Lower lobe of right lung (tissue), 2 donors: Measurements from ENCODE around the gene ZNF516. TPM values are rescaled to one million over a fixed set of nuclear protein-coding genes. Genes with fewer than 3 reads are reported as not detected.

Source experiments
- ATAC-seq, 2 donors: fragments of 200-7000 bp; cut with Tn5 transposase; one replicate each; pipeline ENCODE4 v1.9.1; 2020 to 2022; ENCODE audit warnings: mild to moderate bottlenecking in 2 of 2, moderate library complexity in 2 of 2
- DNase-seq: peaks from one replicate; pipeline ENCODE4 v3.0.0-alpha.2; 2020
- H3K27ac ChIP-seq: fragments of 200-600 bp; one replicate; pipeline ENCODE4 v1.8.0; 2022
- H3K27me3 ChIP-seq: fragments of 200-600 bp; one replicate; pipeline ENCODE4 v1.8.0; 2022; ENCODE audit warnings: low read depth
- H3K36me3 ChIP-seq: fragments of 200-600 bp; one replicate; pipeline ENCODE4 v1.8.0; 2022; ENCODE audit warnings: mild to moderate bottlenecking
- H3K4me1 ChIP-seq: fragments of 200-600 bp; one replicate; pipeline ENCODE4 v1.8.0; 2022
- H3K4me3 ChIP-seq: fragments of 200-600 bp; one replicate; pipeline ENCODE4 v1.8.0; 2022; ENCODE audit warnings: mild to moderate bottlenecking
- H3K9me3 ChIP-seq: fragments of 200-600 bp; one replicate; pipeline ENCODE4 v1.8.0; 2022
- CTCF ChIP-seq: fragments of 200-600 bp; IDR thresholded peaks from one replicate; pipeline ENCODE4 v1.8.0; 2022; ENCODE audit warnings: antibody characterized with exemption, mild to moderate bottlenecking
- intact Hi-C: fragments of 100-400 bp; cut with DNase I; formaldehyde crosslinking; loops from one replicate; pipeline ENCODE4 v1.11.0; 2022
- total RNA-seq: library from RNA; stranded (reverse); fragmentation: NEBNext Ultra II Directional; extraction: Animal tissue kit (Norgen Biotek cat#: 25700); gene quantifications from one replicate; pipeline ENCODE4 v1.2.1, GENCODE V29; 2021
- donor health status: DM: no; HTN: yes; CAD: no; lungs with severe emphysema.

Gene ZNF516
- total RNA-seq, 1 donor from 2014 or later, result 28.8 TPM

DNA sequence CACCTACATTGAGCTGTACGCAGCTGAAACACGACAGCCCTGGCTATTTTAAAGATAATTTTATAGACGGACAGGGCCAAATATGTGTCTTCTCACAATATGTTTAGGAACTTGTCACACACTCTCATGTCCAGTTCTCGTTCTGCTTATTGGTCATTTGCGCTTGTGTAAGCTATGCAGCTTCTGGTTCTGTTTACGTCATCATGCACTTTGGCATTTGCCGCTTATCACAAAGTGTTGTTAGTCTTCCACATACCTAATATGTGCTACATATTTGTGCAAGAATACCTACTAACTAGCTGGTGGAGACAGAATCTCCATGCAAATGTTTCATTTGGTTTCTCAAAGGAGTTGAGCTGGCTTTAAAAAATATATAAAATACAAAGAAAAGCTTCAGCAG is 7.5 kb upstream of the ZNF516 start:
- Histone ChIP-seq H3K4me1 (no peaks in the 10 kb centered on the region), H3K9me3 (no peaks in the 10 kb centered on the region), H3K4me3 (no peak overlapping the region), H3K36me3 (no peaks in the 10 kb centered on the region), H3K27ac (no peak overlapping the region), H3K27me3 (no peaks in the 10 kb centered on the region)
- DNase-seq (no peak), ATAC-seq (peak; percentile 33 to 60)
- intact Hi-C loops, result no loop called here
- no peak for TF ChIP-seq CTCF

GRCh38 chr18:76499637-76500340 is 4.7 kb upstream of the ZNF516 start:
- TF ChIP-seq CTCF, result no peak
- H3K4me1 ChIP-seq, result peaks cover 4% of the 10 kb centered on the region
- H3K27me3 ChIP-seq, result no peaks in the 10 kb centered on the region
- no peaks in the 10 kb centered on the region for H3K36me3 ChIP-seq
- DNase-seq (no peak), ATAC-seq (peak in 1 of 2 donors; percentile 31)
- H3K27ac ChIP-seq, result no peak overlapping the region
- intact Hi-C loops, result no loop called here
- H3K9me3 ChIP-seq, result no peaks in the 10 kb centered on the region
- no peak overlapping the region for H3K4me3 ChIP-seq

- Histone ChIP-seq H3K4me3 (no peak overlapping the region), H3K4me1 (peaks cover 4% of the 10 kb centered on the region), H3K9me3 (no peaks in the 10 kb centered on the region), H3K36me3 (no peaks in the 10 kb centered on the region), H3K27ac (no peak overlapping the region), H3K27me3 (no peaks in the 10 kb centered on the region)
- intact Hi-C loops, result no loop called here
- DNase-seq (no peak), ATAC-seq (no peak)
- no peak for TF ChIP-seq CTCF
Measured at GRCh38 chr18:76499021-76499420, 4.0 kb upstream of the ZNF516 start.

GRCh38 chr18:76498064-76498463 is 3.0 kb upstream of the ZNF516 start:
- Histone ChIP-seq H3K4me1 (peaks cover 9% of the 10 kb centered on the region), H3K36me3 (no peaks in the 10 kb centered on the region), H3K27ac (no peak overlapping the region), H3K27me3 (no peaks in the 10 kb centered on the region), H3K9me3 (no peaks in the 10 kb centered on the region), H3K4me3 (no peak overlapping the region)
- TF ChIP-seq CTCF, result no peak
- intact Hi-C loops, result no loop called here
- ATAC-seq (no peak), DNase-seq (no peak)

- intact Hi-C loops, result no loop called here
- no peak overlapping the region for H3K27ac ChIP-seq
- peaks cover 9% of the 10 kb centered on the region for H3K4me1 ChIP-seq
- H3K36me3 ChIP-seq, result no peaks in the 10 kb centered on the region
- no peak for TF ChIP-seq CTCF
- H3K4me3 ChIP-seq, result no peak overlapping the region
- no peak for DNase-seq
- no peak for ATAC-seq
- H3K27me3 ChIP-seq, result no peaks in the 10 kb centered on the region
- no peaks in the 10 kb centered on the region for H3K9me3 ChIP-seq
Measured at GRCh38 chr18:76497021-76497420, 2.0 kb upstream of the ZNF516 start.
